ENCODE data around the gene LIPI.
A peak's percentile ranks its signal among the peaks of the same experiment; 100 is the strongest.
"Not testable (repeated sequence)": the region's sequence is repeated elsewhere in the genome, so short reads cannot be mapped to it uniquely, and the experiment has no call there.

LIPI gene

DNA sequence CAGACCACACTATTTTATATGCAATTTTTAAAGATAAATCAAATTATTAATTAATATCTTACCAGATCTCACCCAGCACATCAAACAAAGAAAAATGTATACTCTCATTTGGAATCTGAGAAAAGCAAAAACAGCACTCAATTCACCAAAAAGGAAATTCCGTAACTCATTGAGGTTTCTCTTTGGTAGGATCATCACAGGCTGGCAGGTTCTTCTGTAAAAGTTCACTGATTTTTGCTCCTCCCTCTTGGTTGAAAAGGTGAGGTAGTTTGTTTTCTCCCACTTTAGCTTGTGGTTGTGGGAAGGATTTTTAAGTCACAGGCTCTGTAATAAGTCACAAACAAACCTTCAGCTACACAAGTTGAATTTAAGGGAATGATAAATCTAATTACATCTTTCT, at the start of gene LIPI:
TSS of gene LIPI (minus strand) at position 218 of the 400 bp plus-strand sequence. CDS start at position 108, 110 bp downstream.
- no peak for DNase-seq

DNA sequence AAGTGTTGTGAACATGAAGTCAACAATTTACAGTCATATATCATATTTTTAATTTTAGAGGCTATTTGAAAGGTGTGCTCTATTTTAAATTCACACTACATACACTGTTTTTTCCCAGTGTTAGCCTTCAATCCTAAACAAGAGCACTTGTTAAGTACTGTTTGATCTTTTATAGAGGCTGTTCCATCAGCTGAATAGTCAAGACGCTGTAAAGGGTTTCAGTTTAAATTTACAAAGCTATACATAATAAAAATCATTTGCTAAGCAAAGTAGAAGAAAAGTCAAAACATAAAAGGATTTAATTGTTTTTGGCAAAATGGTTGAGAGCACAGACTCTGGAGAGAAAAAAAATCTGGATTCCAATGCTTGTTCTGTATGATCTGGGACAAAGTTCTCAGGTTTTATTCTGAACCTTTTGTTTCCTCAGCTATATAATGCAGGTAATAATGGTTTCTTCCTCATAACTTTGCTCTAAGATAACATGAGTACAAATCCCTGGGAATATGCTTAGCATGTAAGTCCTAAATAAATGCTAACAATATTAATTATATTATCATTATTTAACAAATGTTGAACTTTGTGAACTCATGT, 49.5 kb upstream of the LIPI start:
- DNase-seq, result no peak

DNA sequence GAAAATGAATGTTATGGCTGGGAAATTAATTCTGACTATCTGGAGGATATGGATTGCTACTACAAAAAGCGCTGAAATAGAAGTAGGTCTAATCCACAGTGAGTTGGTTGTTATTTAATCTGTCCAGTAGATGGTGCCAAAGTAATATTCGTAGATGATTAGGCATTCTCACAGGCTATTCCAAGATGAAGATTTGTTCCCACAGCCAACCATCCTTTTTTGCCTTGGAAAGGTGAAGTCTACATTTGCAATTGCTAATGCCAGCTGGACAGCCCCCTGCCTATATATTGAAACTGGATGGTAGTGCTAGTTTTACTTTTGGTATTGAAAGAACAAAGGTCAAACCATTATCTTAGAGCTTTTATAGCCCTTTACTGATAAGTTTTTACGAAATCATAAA, 49.0 kb upstream of the LIPI start:
- no peak for DNase-seq

DNA sequence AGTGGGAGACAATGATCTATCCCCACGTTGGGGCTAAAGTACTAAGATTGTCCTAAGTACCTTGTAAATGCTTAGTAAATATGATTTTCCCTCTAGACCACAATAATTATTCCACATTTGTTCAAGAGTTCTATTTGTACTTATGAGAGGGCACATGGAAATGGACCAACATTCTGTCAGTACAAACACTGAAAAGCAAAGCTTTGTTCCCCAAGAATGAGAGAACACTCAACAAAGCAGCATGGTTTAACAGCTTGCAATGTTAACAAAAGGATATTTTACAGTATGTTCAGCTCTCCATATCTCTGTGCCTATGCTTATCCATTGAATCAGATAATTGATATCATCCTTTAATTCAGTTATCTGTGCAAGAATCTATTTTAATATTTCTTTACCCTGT, 40.6 kb upstream of the LIPI start:
- no peak for DNase-seq

DNA sequence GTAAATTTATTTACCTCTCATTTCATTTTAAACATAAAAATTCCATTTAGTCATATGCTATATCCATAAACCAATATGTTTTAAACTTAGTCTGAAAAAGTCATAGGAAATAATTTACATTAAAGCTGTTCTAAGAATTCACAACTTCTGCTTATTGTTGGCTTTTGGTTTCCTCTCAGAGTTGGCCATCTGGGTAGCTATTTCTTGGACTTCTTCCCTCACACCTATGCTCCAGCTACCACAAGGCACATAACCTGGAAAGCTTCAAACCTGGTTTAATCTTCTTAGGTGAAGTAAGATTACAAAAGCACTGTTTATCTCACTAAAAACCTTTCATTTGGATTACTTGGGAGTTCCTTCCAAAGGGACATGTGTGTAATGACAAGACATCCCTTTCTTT, 35.0 kb upstream of the LIPI start:
- DNase-seq, result no peak

DNA sequence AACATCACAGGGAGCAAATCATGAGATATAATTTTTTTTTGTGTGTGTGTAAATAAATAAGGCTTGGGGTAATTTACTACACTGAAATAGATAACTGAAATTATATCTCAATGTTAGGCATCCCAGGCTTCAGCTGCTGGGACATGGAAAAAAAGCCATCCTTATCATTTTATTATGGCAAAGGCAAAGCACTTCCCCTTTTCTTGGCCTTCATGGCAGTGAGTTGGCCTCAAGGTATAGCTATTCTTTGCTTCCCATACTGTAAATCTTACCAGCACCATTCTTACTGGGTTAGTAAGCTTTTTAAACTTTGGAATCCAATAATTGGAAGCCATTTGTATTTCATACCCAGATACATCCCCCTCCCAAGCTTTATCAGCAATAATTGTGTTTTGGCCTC, 34.2 kb upstream of the LIPI start:
- DNase-seq, result no peak

DNA sequence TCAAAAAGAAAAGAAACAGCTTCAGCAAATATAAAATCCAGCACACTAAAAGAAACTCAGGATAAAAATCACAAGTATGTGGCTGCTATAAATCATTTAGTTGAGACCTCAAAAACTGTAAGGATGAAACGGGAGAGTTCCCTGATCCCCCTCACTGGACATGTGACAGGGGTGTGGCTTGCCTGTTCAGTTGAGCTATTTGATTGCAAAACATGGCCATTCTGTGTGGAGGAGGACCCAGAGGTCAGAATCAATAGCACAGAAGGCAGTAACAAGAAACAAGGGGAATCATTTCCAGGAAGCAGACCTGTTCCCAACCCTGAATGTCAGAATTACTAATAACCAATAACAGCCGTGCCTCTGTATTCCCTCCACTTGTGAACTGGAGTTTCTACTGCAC, 33.1 kb upstream of the LIPI start:
- DNase-seq, result no peak

DNA sequence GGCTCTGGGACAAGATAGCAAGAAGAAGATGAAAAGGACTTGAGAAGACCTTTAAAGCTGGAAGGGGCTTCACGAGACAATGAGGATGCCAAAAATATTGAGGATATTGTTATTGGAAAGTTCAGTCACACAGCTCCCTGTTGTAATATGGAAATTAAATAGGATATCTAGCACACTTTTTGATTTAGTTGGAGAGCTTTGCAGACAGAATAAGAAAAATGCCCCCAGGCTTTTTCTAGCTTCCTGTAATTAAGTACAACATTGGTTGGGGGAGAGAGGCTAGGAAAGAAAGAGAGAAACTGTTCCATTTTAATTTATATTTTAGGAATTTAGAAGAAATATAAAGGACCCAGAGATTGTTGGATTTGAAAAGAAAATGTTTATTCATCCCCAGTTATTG, 32.7 kb upstream of the LIPI start:
- DNase-seq, result no peak

DNA sequence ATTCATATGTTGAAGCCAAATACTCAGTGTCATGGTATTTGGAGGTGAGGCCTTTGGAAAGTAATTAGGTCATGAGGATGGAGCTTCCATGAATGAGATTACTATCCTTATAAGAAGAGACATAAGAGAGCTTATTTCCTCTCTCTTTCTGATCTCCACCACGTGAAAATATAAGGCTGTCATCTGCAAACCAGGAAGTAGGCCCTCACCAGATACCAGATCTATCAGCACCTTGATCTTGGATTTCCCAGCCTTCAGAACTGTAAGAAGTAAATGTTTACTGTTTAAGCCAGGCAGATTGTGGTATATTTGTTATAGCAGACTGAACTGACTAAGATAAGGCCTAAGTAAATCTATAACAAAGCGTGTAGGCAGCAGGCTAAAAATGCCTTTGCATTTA, 30.5 kb upstream of the LIPI start:
- DNase-seq, result no peak

DNA sequence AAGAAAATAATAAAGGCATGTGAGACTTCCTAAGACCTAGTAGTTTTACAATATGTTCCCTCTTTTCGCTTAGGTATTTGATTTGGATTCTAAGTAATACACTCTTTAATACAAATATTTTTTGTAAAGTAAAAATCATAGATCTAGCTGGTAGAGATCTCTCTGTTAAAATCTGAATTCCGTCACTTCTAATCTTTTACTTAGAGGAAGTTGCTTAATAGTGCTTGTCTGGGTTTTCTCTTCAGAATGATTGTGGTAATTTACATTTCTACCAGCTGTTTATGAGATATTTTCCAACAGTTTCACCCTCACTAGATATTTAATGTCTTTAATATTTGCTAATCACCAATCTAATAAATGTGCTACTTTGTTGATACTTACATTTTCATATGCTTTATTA, 28.5 kb upstream of the LIPI start:
- DNase-seq, result no peak

DNA sequence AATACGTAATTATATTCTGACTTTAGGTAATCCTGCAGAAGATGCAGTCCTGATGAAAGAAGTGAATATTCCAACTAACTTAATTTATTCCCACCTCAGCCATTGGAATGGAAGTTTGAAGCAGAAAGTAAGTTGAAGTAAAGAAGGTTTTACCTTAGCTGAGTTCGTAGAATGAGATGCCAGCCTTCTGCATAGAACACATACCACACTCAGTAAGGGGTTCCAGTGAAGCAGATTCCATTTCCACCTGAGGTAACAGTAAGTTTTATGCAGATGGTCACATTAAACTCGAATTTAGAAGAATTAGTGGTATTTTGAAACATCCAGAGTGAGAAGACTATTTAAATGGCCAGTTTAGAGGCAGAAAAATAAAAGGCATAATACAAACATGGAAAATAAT, 25.4 kb upstream of the LIPI start:
- no peak for DNase-seq

DNA sequence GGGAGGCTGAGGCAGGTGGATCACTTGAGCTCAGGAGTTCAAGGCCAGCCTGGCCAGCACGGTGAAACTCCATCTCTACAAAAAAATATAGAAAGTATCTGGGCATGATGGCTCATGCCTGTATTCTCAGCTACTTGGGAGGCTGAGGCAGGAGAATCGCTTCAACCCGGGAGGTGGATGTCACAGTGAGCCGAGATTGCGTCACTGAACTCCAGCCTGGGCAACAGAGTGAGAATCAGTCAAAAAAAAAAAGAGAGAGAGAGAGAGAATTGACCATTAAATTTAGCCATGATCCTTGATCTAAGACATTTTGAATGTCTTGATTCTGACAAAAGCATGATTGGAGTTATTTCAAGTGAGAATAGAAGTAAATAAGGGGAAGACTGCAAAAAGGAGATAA, 24.3 kb upstream of the LIPI start:
- no peak for DNase-seq

DNA sequence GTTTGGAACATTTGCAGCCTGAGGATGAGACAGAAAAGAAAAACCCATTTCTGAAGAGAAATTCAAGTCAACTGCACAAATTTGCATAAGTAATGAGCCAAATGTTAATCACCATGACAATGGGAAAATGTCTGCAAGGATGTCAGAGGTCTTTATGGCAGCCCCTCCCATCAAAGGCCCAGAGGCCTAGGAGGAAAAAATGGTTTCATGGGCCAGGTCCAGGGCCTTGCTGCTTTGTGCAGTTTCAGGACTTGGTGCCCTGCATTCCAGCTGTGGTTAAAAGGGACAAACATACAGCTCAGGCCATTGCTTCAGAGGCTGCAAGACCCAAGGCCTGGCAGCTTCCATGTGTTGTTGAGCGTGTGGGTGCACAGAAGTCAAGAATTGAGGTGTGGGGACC, 18.6 kb upstream of the LIPI start:
- no peak for DNase-seq

DNA sequence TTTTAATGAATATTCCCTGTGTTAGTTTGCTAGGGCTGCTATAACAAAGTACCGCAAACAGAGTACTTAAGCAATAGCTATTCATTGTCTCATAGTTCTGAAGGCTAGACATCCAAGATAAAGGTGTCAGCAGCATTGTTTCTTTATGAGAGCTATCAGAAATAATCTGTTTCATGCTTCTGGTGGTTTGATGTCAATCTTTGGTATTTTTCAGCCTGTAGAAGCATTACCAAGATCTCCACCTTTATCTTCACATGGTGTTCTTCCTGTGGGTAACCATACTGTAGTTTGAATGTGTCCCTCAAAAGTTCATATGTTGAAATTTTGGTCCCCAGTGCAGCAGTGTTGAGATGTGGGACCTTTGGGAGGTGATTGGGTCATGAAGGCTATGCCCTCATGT, 12.6 kb upstream of the LIPI start:
- no peak for DNase-seq

DNA sequence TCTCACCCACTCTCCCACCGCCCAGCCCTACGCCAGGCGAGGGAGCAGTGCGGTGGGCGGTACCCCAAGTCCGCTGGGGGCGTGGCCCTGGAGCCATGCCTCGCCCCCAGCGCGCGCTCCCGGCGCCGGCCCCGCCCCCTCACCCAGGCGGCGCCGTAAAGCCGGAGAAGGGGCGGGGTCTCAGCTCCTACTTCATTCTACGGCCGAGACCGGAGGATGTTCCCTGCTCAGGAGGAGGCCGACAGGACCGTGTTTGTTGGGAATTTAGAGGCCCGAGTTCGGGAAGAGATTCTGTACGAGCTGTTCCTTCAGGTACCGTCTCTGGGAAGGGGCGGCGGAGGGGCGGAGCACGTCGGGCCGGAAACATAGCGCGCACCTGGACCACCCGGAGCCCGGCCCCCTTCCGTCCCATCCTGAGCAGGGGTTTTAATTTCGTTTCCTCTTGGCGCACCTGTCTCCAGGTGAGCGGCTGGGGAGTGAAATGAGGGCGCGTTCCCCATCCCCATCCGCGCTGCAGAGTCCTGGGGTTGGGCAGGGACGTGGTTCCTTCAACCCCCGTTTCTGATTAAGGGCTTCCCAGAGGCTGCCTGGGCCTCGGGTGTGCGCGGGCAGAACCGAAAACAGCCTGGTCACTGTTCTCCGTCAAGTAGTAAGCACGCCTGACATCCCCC, 5.4 kb upstream of the LIPI start, which contains the start of gene RBM11:
TSS of gene RBM11 (plus strand) at position 187 of the 671 bp plus-strand sequence. CDS start at position 217, 30 bp downstream.
- DNase-seq, result peak; percentile 84

DNA sequence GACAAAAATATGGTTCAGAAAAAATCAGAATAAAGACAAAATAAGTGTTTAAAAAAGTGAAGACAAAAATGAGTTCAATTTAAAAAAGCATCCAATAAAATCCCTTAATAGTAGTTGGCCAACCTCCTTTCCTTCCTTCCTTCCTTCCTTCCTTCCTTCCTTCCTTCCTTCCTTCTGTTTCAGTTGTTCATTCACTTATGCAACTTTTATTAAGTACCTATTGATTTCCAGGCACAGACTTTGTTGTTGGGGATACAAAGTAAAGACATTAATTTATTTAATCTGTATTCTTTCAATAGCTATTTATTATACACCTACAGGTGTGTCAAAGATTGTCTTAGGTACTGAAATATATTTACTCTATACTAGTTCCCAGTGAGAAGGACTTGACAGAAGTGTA, 2.4 kb upstream of the LIPI start:
- DNase-seq, result no peak

DNA sequence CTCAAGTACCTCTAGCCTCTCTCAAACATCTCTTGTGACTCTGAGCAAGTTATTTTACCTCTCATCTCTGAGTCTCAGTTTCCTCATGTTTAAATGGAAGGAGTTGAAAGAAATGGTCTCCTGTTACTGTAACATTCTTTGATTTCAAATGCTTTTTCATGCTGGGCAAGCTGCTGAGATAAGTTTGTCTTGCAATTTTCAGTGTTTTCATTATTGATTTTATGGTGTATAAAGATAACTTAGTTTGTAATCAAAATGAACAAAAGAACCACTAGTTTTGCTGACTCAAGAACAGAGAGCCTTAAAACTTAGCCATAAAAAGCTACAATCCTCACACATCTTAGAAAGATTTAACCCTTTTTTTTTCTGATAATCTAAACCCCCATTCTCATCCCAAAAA, 4.5 kb downstream of the LIPI start:
- DNase-seq, result no peak

DNA sequence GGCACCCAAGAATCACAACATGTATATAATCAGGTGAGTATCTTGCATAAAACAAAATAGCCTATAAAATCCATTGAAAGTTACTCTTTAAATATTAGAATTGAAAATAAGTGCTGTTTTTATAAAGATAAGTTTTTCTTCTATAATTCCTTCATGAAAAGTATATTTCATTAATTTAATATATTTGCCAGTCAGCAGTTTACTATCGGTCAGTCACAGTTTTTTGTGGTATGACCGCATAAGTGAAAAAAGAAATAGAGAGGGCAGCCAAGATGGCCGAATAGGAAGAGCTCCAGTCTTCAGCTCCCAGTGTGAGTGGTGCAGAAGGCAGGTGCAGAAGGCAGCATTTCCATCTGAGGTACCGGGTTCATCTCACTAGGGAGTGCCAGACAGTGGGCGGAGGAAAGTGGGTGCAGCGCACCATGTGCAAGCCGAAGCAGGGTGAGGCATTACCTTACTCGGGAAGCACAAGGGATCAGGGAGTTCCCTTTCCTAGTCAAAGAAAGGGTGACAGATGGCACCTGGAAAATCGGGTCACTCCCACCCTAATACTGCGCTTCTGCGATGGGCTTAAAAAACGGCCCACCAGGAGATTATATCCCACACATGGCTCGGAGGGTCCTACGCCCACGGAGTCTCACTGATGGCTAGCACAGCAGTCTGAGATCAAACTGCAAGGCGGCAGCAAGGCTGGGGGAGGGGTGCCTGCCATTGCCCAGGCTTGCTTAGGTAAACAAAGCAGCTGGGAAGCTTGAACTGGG, 44.1 kb downstream of the LIPI start:
- DNase-seq, result not testable (repeated sequence)

DNA sequence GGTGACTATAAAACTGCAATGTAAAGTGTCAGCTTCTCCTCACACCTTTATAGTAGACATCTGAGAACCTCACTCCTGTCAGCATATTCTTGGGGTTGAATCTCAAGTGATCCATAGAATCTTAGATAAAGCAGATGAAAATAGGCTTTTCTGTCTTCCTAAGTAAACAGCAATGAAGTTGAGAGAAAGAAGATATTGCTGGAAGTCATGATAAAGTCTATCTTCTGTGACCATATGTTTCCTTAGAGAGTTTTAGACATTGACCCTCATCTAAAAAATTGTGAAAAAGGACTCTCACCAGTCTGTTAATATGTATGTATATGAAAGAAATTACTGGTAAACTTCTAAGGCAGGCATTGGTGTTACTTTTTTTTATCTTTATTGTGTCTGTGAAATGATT, 66.8 kb downstream of the LIPI start:
- no peak for DNase-seq

DNA sequence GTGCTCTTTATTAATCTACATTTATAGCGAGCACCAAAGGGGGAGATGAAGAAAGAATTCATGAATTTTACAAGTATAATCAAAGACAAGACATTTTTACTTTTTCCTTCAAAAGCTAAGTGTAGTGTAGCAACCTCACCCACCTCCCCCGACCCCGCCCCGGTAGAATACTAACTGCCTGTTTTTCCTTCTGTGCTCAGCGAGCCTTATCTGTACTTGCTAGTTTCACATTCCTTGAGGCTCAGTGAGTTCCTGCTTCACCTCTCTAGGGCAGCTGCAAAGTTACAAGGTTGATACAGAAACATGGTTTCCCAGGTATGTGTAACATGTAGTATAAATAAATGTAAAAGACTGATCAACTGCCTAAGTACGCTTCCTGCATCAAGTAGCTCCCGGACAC, 86.5 kb downstream of the LIPI start:
- no peak for DNase-seq

DNA sequence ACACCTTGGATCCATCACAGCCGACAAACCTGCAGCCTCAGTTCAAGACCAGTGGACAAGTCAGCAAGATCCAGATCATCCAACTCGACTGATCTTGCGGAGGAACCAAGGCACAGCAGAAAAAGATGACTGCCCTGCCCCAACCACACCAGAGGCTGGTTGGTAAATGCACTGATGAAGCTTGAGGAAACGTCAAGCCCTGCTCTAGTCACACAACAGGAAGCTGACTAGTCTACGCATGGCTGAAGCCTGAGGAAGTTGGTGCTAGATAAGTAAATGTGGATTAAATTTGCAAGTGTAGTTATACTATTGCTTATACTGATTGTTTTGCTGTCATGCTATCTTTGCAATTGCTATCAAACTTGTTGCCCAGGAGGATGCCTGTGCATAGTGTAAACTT, 89.0 kb downstream of the LIPI start:
- no peak for DNase-seq

DNA sequence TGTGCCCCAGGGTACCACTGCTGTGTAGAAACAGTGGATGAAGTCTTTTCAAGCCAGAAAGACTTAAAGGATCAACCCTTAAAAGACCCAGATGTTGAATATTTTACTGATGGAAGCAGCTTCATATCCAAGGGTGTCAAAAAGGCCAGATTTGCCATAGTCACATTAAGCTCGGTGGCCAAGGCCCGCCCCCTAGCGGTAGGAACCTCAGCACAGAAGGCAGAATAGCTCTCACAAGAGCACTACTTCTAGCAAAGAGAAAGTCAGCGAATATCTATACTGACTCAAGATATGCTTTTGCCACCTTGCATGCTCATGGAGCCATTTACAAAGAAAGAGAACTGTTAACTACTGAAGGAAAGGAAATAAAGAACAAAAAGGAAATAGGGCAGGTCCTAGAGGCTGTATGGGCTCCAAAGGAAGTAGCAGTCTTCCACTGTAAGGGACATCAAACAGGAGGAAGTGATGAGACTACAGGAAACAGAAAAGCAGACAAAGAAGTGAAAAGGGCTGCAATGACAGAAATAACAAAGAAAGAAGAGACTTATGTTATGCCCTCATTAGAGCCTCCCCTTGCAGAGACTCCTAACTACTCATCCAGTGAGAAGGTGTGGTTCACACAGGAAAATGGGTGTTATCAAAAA, 90.5 kb downstream of the LIPI start:
- DNase-seq, result no peak

DNA sequence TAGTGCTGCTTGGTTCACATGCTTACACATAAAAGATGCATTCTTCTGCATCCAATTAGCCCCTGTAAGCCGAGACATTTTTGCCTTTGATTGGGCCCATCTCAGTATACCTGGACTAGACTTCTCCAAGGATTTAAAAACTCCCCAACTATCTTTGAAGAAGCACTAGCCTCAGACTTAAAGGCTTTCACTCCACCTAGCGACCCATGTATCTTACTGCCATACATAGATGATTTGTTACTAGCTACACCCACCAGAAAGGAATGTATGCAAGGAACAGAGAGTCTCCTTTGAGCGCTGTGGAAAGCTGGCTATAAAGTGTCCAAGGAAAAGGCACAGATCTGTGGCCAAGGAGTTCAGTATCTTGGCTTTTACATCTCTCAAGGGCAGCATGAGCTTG, 91.7 kb downstream of the LIPI start:
- no peak for DNase-seq

DNA sequence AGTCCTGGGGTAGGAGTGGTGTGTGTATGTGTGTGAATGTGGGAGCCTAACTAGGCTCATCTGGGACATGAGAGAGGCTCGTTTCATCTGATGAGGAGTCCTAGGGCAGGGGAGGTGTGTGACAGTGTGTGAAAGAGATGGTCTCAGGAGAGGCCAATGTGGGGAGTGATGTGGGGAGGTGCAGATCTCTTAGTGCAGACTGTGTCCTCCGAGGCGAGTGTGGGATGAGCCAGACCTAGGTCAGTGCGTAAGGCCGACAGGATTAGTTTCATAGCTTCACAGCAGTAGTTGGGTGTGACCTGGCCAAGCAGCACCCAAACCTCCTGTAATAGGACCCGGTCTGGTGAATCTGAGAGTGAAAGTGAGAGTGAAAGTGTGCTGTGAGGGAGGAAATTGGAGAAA, 94.7 kb downstream of the LIPI start:
- no peak for DNase-seq

Measured in activated T-cell treated with anti-CD3 and anti-CD28 coated beads, Interleukin-2, amount 50 U/mL, for 1 hour (primary cell).